GM13977 (cell line): ENCODE data around the gene SLC17A9.
A peak's percentile ranks its signal among the peaks of the same experiment; 100 is the strongest.

Experiments used
- DNase-seq: peaks from one replicate; pipeline ENCODE4 v3.0.0; 2012; ENCODE audit warnings: low spot score
- CTCF ChIP-seq: IDR thresholded peaks from 2 replicates; pipeline ENCODE4 v1.5.1; 2012; ENCODE audit warnings: mild to moderate bottlenecking, control low read depth; ENCODE audit not compliant: insufficient read depth; ENCODE audit errors: extremely low read depth, missing control alignments
- in situ Hi-C: fragments of 300-500 bp; cut with MboI; formaldehyde crosslinking; loops from one replicate; pipeline ENCODE4 v1.12.0; 2022; ENCODE audit warnings: low sequenced_read_pairs, low pct_unique_long_range_greater_than_20kb, mixed read lengths, inconsistent platforms; ENCODE audit not compliant: unreplicated experiment

Gene SLC17A9

GRCh38 chr20:62933966-62934365 lies 18.5 kb upstream of the SLC17A9 start:
- no peak for DNase-seq
- TF ChIP-seq CTCF: no peak
- in situ Hi-C loops: no loop called here

GRCh38 chr20:62935204-62935967 lies 17.1 kb upstream of the SLC17A9 start:
- DNase-seq: no peak
- in situ Hi-C loops: no loop called here
- TF ChIP-seq CTCF: no peak

GRCh38 chr20:62935968-62936585 lies 16.4 kb upstream of the SLC17A9 start:
- TF ChIP-seq CTCF: no peak
- no peak for DNase-seq
- in situ Hi-C loops: no loop called here

GRCh38 chr20:62937268-62938104 lies 15.0 kb upstream of the SLC17A9 start:
- in situ Hi-C loops: no loop called here
- peak; percentile 98 for DNase-seq
- no peak for TF ChIP-seq CTCF

- in situ Hi-C loops: no loop called here
- peak; percentile 77 for DNase-seq
- no peak for TF ChIP-seq CTCF
Measured at GRCh38 chr20:62938105-62938888, 14.2 kb upstream of the SLC17A9 start, which contains the start of gene GID8. Gene GID8 (plus strand): TSS chr20:62938147. CDS start chr20:62941503, 3,356 bp downstream.

GRCh38 chr20:62940875-62941274 lies 11.6 kb upstream of the SLC17A9 start:
- in situ Hi-C loops: no loop called here
- no peak for TF ChIP-seq CTCF
- no peak for DNase-seq
